ENCODE measurements around the gene ZNF518B. TPM values are rescaled to one million over a fixed set of nuclear protein-coding genes. Genes with fewer than 3 reads are reported as not detected.
"Not testable (repeated sequence)": the region's sequence is repeated elsewhere in the genome, so short reads cannot be mapped to it uniquely, and the experiment has no call there.

The ZNF518B gene
- total RNA-seq, 1 donor from 2014 or later: 21.4 TPM

DNA sequence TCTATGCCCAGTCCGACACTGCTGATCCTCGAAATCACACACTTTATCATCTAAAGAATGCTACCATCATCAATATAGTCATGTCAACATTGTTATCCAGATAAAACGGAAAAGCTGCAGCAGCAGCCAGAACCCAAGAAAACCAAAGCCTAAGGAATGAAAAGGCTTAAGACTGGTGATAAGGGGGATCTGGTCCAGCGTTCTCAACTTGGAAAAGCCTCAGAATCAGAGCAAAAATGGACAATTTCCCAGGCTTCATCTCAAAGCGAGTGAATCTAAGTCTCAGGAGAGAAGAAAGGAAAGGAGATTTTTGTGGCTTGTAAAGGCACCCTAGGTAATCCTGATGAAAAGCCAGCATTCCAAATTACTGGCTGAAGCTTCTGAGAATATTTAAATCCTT, 8.2 kb downstream of the ZNF518B start:
- DNase-seq (no peak), ATAC-seq (no peak)
- H3K4me1 ChIP-seq: no peaks in the 10 kb centered on the region
- H3K27ac ChIP-seq: no peak overlapping the region
- H3K9me3 ChIP-seq: peaks cover 40% of the 10 kb centered on the region
- H3K27me3 ChIP-seq (ENCODE audit: low read depth): no peaks in the 10 kb centered on the region
- H3K36me3 ChIP-seq: peaks cover 20% of the 10 kb centered on the region
- intact Hi-C loops (cut with DNase I): no loop called here
- no peak overlapping the region for H3K4me3 ChIP-seq
- TF ChIP-seq, protein P1, sequence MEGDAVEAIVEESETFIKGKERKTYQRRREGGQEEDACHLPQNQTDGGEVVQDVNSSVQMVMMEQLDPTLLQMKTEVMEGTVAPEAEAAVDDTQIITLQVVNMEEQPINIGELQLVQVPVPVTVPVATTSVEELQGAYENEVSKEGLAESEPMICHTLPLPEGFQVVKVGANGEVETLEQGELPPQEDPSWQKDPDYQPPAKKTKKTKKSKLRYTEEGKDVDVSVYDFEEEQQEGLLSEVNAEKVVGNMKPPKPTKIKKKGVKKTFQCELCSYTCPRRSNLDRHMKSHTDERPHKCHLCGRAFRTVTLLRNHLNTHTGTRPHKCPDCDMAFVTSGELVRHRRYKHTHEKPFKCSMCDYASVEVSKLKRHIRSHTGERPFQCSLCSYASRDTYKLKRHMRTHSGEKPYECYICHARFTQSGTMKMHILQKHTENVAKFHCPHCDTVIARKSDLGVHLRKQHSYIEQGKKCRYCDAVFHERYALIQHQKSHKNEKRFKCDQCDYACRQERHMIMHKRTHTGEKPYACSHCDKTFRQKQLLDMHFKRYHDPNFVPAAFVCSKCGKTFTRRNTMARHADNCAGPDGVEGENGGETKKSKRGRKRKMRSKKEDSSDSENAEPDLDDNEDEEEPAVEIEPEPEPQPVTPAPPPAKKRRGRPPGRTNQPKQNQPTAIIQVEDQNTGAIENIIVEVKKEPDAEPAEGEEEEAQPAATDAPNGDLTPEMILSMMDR (IDR thresholded peaks at IDR 0.05): no peak

DNA sequence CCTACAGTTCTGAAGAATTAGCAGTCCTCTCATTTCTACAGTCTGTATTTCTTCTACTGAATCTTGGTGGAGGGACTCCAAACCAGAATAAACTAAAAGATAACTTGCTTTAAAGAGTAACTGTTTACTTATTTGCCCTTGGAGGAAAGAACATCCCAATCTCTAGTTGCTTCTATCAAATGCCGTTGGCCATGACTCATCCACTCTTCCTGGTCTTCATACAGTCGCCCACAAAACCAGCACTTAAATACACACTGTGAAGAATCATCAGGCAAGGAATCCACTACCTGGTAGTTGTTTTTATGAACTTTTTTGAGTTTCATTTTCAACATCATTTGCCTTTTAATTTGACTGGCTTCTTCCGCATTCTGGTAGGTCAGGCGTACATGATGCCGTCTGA, 14.2 kb downstream of the ZNF518B start:
- ATAC-seq: no peak
- no peak overlapping the region for H3K4me3 ChIP-seq
- H3K9me3 ChIP-seq: peaks cover 39% of the 10 kb centered on the region
- intact Hi-C loops (cut with DNase I): no loop called here
- H3K4me1 ChIP-seq: no peaks in the 10 kb centered on the region
- H3K36me3 ChIP-seq: peaks cover 19% of the 10 kb centered on the region
- TF ChIP-seq, protein P1 (IDR thresholded peaks at IDR 0.05): no peak
- no peaks in the 10 kb centered on the region for H3K27me3 ChIP-seq (ENCODE audit: low read depth)
- no peak for DNase-seq
- no peak overlapping the region for H3K27ac ChIP-seq

DNA sequence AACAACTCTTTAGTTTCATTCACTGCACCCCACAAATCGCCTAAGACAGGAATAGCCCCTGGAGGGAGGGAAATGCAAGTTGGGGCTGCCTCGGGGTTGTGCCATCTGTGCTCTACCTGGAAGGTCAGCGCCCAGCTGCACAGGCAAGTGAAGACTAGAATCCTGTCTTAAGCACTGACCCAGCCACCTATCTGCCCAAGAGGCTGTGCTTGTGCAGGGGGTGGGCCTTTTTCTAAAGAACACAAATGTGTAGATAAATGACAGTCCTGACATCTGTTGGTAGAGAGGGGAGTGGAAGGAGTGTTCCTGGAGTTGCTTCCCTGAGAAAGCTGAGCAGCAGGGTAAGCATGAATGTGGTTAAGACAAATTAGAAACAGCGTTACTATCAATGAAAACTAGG, 15.7 kb downstream of the ZNF518B start:
- TF ChIP-seq, protein P1 (IDR thresholded peaks at IDR 0.05): no peak

DNA sequence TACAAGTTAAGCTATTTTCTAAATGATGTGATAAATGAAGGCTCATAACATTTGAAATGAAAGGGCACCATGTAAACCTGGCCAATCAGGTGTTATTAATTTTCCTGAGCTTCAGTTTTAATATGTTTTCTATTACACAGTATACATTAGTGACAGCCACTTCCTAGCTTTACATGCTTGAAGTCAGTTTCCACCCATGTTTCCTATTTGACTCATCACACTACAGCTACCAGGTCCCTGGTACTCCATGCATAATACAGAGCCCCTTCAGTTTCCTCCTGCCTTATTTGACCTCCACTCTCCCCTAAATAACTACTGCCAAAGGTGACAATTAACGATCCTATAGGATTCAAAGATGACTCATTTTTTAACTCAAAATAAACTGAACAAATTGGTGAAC, 18.3 kb downstream of the ZNF518B start:
- TF ChIP-seq, protein P1 (IDR thresholded peaks at IDR 0.05): no peak
- no peak overlapping the region for H3K27ac ChIP-seq
- no peaks in the 10 kb centered on the region for H3K4me1 ChIP-seq
- no peak overlapping the region for H3K4me3 ChIP-seq
- peaks cover 15% of the 10 kb centered on the region for H3K9me3 ChIP-seq
- no peaks in the 10 kb centered on the region for H3K27me3 ChIP-seq (ENCODE audit: low read depth)
- H3K36me3 ChIP-seq: no peaks in the 10 kb centered on the region
- no peak for DNase-seq
- no peak for ATAC-seq
- intact Hi-C loops (cut with DNase I): no loop called here

More for the DNA sequence above, 15.7 kb downstream of the ZNF518B start:
- DNase-seq (no peak), ATAC-seq (no peak)
- no peaks in the 10 kb centered on the region for H3K4me1 ChIP-seq
- peaks cover 36% of the 10 kb centered on the region for H3K9me3 ChIP-seq
- intact Hi-C loops (cut with DNase I): no loop called here
- no peaks in the 10 kb centered on the region for H3K27me3 ChIP-seq (ENCODE audit: low read depth)
- no peak overlapping the region for H3K27ac ChIP-seq
- H3K36me3 ChIP-seq: peaks cover 19% of the 10 kb centered on the region
- H3K4me3 ChIP-seq: no peak overlapping the region

DNA sequence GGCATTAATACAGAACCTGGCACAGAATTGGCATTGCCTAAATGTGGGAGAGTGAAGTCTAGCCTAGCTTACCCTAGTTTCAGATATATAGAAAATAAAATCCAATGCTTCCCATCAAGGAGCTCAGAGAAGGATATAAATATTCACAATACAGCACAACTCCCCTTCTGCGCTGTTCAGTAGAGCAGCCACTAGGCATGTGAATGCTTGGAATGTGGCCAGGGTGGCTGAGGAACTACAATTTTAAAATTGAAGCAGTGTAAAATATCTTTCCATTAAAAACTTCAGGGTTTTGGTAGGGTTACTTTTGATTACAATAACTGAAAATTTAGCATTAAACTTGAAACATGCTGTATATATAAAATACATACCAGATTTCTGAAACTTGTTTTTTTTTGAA, 19.5 kb downstream of the ZNF518B start:
- no peaks in the 10 kb centered on the region for H3K36me3 ChIP-seq
- no peak for ATAC-seq
- intact Hi-C loops (cut with DNase I): no loop called here

DNA sequence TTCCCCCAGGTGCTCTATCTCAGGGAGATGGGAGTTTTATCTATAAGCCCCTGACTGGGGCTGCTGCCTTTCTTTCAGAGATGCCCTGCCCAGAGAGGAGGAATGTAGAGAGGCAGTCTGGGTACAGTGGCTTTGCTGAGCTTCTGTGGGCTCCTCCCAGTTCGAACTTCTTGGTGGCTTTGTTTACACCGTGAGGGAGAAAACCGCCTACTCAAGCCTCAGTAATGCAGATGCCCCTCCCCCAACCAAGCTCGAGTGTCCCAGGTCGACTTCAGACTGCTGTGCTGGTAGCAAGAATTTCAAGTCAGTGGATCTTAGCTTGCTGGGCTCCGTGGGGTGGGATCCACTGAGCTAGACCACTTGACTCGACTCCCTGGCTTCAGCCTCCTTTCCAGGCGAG, 29.5 kb downstream of the ZNF518B start:
- DNase-seq; intact Hi-C loops (cut with DNase I); ATAC-seq; H3K27ac ChIP-seq; H3K36me3 ChIP-seq; H3K4me3 ChIP-seq; H3K9me3 ChIP-seq; H3K27me3 ChIP-seq (ENCODE audit: low read depth); H3K4me1 ChIP-seq: not testable (repeated sequence)

More for the DNA sequence above, 19.5 kb downstream of the ZNF518B start:
- no peak overlapping the region for H3K27ac ChIP-seq
- peaks cover 3% of the 10 kb centered on the region for H3K9me3 ChIP-seq
- H3K4me1 ChIP-seq: no peaks in the 10 kb centered on the region
- H3K4me3 ChIP-seq: no peak overlapping the region
- no peaks in the 10 kb centered on the region for H3K27me3 ChIP-seq (ENCODE audit: low read depth)
- TF ChIP-seq, protein P1 (IDR thresholded peaks at IDR 0.05): no peak
- no peak for DNase-seq

Measured in lower lobe of right lung (tissue), 2 donors.